ENCODE results near the gene SPATA7.
A peak's percentile ranks its signal among the peaks of the same experiment; 100 is the strongest.
"Not testable (repeated sequence)": the region's sequence is repeated elsewhere in the genome, so short reads cannot be mapped to it uniquely, and the experiment has no call there.

The SPATA7 gene

GRCh38 chr14:88385212-88386101 is at the start of gene SPATA7:
Gene SPATA7, plus strand, starts transcription at chr14:88385657. Its CDS starts 162 bp downstream, at chr14:88385819.
- peak; percentile 77 for DNase-seq (ENCODE audit: low read depth)

- no peak for DNase-seq (ENCODE audit: low read depth)
Observed at GRCh38 chr14:88340357-88340756, 45.1 kb upstream of the SPATA7 start.

GRCh38 chr14:88342980-88343379 is 42.5 kb upstream of the SPATA7 start:
- no peak for DNase-seq (ENCODE audit: low read depth)

GRCh38 chr14:88346048-88346639 is 39.3 kb upstream of the SPATA7 start:
- no peak for DNase-seq (ENCODE audit: low read depth)

- no peak for DNase-seq (ENCODE audit: low read depth)
Observed at GRCh38 chr14:88348546-88348945, 36.9 kb upstream of the SPATA7 start.

GRCh38 chr14:88351966-88352691 is 33.3 kb upstream of the SPATA7 start:
- DNase-seq (ENCODE audit: low read depth) = no peak

GRCh38 chr14:88352698-88353097 is 32.8 kb upstream of the SPATA7 start:
- no peak for DNase-seq (ENCODE audit: low read depth)

- DNase-seq (ENCODE audit: low read depth) = no peak
Observed at GRCh38 chr14:88354358-88354757, 31.1 kb upstream of the SPATA7 start.

GRCh38 chr14:88359500-88359899 is 26.0 kb upstream of the SPATA7 start:
- DNase-seq (ENCODE audit: low read depth) = no peak

- DNase-seq (ENCODE audit: low read depth) = no peak
Observed at GRCh38 chr14:88363644-88364043, 21.8 kb upstream of the SPATA7 start.

GRCh38 chr14:88364710-88365413 is 20.6 kb upstream of the SPATA7 start:
- DNase-seq (ENCODE audit: low read depth) = no peak

GRCh38 chr14:88369496-88369895 is 16.0 kb upstream of the SPATA7 start:
- no peak for DNase-seq (ENCODE audit: low read depth)

- no peak for DNase-seq (ENCODE audit: low read depth)
Observed at GRCh38 chr14:88379706-88380343, 5.6 kb upstream of the SPATA7 start.

- no peak for DNase-seq (ENCODE audit: low read depth)
Observed at GRCh38 chr14:88380405-88380804, 5.1 kb upstream of the SPATA7 start.

- not testable (repeated sequence) for DNase-seq (ENCODE audit: low read depth)
Observed at GRCh38 chr14:88381634-88382033, 3.8 kb upstream of the SPATA7 start.

GRCh38 chr14:88384718-88385117 is 739 bp upstream of the SPATA7 start:
- DNase-seq (ENCODE audit: low read depth) = no peak

- no peak for DNase-seq (ENCODE audit: low read depth)
Observed at GRCh38 chr14:88386256-88386794, 868 bp downstream of the SPATA7 start.

- DNase-seq (ENCODE audit: low read depth) = no peak
Observed at GRCh38 chr14:88388741-88389282, 3.4 kb downstream of the SPATA7 start.

GRCh38 chr14:88392609-88393008 is 7.2 kb downstream of the SPATA7 start:
- no peak for DNase-seq (ENCODE audit: low read depth)

- DNase-seq (ENCODE audit: low read depth) = no peak
Observed at GRCh38 chr14:88411039-88411438, 25.6 kb downstream of the SPATA7 start.

- no peak for DNase-seq (ENCODE audit: low read depth)
Observed at GRCh38 chr14:88417594-88417993, 32.1 kb downstream of the SPATA7 start.
